GM19324 (cell line): ENCODE data around the gene HPSE.

ENCODE experiments used
- ATAC-seq: cut with Tn5 transposase; IDR thresholded peaks from one replicate; pipeline ENCODE4 v1.9.1; 2021; ENCODE audit warnings: mild to moderate bottlenecking, moderate library complexity; ENCODE audit not compliant: unreplicated experiment, low FRiP score

The HPSE gene

DNA sequence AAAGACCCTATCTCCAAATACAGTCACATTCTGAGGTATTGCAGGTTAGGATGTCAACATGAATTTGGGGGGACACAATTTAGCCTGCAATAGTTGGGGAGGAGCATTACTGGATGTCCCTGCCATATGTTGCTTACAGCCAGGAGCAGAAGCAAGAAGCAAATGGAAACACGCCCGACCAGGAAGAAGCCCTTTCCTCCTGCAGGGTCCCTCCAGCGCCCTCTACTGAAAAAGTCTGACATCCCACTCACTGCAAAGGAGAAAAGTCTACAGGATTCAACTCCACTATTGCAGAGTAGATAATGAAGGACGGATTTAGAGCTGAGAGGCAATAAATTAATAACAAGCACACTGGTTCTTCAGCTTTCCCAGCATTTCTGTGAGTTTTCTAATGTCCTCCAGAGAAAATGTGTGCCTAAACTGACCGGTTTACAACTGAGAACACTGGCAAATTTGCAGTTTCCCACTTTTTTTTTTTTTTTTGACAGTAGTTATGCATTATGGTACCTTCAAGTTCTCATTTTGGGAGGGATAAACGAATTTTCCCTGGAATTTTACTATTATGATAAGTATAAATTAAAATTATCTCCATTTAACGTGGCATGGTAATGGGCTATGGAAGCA is 81.8 kb downstream of the HPSE start:
- no peak for ATAC-seq

DNA sequence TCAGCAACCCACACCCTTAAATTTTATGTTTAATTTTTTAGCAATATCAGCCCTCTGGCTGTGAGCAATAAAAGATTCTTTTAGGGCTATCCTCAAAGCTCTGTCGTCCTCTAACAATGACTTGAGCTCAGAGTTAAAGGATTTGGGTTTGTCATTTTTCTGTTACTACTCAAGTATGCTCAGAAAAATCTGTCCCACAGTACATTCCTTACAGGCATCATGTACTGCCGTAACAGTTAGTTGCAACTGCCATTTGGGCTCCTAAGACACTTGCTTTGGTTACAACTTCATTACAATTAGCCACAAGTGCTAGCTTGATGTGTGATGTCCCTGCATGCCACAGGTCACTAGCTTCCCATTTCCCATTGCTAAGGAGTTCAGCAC is 83.2 kb downstream of the HPSE start:
- ATAC-seq, result no peak

DNA sequence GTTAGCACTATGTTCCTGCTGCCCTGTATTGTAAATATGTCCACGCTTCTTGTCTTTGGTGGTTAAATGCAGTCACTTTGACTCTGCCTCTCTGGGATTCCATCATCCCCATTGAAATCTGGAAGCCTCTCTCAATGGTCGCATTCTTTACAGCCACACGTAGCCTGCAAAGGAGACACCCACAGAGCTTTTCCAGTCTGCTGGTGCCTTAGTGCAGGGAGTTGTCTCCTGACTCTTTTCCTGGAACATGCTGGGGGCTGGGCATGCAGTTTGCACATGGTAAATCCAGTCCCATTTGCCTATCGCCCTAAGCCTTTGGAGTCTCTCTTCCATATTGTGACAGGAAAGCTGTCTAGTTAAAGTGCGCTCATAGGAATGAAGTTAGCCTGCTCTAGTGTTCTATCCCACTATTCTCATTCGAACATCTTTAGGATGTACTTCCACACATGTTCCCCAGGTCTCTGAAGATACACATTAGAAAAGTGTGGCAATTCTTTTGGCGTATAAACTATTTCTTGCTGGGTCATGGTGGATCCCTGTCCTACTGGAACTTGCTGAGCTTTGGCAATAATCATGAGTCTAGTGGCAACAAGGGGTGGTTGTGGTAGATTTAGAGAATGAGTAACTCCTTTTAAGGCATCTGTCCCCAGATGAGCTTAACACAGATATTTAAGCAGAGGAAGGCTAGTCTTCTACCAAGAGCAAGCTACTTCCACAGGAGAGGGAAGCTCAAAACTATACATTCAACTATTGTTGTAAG is 83.8 kb downstream of the HPSE start:
- no peak for ATAC-seq

DNA sequence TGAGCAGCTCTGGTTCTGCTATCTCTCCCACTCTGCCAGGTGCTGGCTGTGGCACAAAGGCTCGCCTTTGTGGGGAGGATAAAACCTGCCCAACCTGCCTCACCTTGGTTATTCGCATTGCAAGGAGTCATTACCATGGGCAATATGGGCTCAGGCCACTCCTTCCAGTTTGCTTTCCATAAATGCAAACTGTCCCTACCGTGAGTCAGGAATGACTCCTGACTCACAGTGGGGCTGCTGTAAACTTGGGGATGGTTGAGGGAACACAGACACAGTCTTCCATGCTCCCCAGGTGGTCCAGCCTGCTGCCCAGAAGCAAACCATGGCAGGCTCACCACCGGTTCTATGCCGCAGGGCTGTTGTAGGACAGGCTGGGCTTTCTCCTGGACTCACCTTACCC is 86.2 kb downstream of the HPSE start:
- ATAC-seq, result no peak

DNA sequence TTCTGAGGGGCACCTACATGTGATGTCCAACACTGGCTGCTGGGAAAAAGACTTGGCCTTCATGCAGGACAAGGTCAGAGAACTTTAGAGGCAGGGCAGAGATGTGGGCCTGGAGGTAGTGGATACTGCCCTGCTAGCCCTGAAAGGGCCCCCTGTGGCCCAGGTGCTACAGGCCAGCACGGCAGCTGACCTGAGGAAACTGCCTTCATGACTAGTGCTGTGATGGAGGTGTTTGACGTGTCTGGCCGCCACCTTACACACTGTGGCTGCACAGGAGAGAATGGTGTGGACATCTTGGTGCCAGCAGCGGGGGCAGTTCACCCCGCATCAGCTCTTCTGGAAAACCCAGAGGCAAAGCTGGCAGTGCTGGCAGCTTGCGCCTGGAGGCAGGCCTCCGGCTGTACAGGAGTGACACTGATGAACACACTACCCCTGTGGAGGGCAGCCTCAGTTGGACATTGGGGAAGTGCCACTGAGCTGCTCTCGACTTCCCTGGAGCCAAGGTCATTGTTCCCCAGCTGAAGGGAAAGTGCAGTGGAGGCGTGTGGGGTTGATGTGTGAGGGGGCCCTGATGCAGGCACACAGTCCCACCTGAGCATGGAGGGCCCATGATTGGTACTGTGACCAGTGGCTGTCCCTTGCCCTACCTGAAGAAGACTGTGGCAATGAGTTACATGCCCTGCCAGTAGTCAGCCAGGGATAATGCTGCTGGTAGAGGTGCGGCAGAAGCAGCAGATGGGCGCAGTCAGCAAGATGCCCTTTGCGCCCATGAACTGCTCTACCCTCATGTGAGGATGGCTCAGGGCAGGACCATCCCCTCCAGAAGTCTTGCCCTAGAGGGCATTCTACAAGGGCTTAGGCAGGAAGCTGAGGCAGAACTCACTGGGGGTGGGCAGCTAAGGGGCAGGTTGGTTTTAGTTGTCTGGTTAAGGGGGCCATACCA is 87.0 kb downstream of the HPSE start:
- no peak for ATAC-seq
